NOMO-1 (cell line): Measurements from ENCODE around the gene HOTAIR.

Source experiments
- DNase-seq, 2 experiments: peaks; one replicate each; lab custom pipeline; 2025; ENCODE audit not compliant: unreplicated experiment in 2 of 2; lab: John Stamatoyannopoulos, UW

Gene HOTAIR

DNA sequence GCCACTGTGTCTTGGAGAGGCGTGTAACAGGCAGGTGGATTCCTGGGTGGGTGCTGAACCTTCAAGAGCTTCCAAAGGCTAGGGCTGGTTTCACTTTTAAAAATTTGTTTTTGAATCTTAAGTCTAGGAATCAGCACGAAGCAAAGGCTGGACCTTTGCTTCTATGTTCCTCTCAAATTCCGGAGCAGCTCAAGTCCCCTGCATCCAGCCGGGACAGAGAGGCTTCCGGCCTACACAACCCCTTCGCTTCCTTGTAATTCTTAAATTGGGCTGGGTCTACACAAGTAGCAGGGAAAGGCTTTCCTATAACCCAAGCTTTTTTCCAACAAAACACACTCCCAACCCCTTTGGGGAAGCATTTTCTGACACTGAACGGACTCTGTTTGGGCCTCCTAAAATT is 11.7 kb downstream of the HOTAIR start:
- no peak for DNase-seq

DNA sequence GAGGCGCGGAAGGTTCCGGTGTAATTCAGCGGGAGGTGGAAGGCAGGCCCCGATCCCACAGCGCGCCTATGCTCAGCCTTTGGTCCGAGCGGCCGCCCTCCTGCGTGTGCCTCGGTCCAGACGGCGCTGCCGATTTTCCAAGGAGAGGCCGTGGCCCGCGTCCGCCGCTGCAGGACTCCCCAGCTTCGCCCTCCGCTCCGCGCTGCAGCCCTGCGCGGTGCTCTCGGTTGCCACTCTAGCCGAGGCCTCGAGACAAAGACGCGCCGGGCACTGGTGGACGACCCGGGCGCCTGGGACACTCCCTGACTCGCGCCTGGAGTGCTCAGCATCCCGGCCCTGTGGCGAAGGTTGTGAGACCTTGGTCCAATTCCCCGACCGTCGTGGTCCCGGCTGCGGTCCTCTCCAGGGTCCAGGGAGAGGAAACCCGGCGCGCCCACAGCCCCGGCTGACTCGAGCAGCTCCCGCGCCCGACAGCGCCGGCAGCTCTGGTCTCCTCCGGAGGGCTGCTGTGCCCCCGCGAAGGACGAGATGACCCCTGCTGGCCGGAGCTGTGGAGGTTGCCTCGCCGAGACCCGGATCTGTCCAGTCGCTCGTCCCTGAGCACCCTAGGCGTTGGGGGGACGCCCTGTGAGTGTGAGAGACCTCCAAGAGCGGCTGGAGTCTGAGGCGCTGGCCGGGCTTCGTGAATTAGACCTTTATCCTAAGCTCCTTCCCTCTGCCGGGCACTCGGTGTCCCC is 13.6 kb downstream of the HOTAIR start:
- DNase-seq, result no peak

DNA sequence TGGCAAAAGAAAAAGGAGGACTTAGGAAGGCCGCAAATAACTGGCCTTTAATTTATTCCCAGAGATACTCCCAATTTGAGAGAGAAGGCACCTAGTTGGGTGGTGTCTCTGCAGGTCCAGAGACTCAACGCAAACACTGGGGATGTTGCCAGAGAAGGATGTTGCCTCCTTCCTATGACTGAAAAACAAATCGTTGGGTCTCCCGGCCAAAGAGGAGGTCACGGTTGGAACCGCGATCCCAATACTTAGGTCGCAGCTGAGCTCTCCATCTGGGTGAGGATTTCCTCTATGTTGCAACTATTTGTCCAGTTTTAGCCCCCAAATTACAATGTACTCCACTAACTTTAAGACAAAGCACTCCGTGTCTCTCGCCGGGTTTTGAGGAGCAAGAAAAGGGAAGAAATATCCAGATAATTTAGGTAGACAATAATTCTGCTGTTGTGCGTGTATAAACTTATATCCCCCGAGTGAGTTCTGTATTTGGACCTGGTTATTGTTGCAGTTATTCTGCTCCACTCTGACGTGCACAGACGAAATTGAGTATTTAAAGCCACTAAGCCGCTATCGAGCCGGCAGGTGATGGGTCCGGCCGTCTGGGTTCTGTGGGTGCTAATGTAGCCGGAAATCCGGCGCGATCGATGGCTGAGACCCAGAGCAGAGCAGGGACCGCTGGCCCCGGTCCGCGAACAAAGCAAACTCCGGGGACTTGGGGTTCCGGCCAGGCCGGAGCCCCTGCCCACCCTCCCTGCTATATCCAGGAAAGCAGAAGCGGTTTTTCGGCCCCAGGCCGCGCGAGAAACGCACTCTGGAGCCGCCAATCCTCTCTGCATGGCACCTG is 14.3 kb downstream of the HOTAIR start:
- no peak for DNase-seq

DNA sequence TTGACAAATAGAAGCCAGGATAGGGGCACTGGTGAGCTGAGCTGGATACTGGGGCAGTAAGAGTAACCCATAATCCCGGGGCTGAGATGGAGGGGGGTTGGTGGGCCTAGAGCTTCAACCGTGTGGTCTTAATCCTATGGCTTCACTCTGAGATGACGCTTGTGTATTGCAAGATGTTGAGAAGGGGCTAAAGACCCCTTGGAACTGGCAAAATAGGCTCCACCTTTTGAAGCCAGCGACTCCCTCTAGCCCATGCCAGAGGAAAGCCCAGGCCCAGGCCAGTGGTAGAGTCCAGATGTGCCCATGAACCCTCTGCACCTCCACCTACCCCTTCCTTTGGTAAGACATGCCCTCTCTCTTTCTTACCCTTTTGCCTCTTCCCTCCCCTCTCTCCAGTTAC is 15.4 kb downstream of the HOTAIR start:
- DNase-seq, result no peak

DNA sequence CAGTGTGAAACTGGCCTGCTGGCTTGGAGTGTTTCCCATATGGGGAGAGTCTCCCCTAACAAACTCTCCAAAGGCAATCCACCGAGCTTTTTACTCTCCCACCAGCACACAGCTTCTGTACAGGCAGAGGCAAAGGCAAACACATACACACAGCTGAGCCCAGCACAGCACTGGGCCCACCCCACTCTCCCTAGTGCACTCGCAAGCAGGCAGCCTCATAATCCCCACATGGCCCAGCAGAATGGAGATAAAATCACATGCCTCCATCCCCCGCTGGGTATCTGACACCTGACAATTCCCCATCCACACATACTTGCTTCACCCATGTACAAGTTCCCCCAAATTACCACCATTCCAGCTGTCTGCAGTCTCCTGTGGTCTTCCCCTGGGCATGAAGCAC is 16.6 kb downstream of the HOTAIR start:
- DNase-seq, result no peak

DNA sequence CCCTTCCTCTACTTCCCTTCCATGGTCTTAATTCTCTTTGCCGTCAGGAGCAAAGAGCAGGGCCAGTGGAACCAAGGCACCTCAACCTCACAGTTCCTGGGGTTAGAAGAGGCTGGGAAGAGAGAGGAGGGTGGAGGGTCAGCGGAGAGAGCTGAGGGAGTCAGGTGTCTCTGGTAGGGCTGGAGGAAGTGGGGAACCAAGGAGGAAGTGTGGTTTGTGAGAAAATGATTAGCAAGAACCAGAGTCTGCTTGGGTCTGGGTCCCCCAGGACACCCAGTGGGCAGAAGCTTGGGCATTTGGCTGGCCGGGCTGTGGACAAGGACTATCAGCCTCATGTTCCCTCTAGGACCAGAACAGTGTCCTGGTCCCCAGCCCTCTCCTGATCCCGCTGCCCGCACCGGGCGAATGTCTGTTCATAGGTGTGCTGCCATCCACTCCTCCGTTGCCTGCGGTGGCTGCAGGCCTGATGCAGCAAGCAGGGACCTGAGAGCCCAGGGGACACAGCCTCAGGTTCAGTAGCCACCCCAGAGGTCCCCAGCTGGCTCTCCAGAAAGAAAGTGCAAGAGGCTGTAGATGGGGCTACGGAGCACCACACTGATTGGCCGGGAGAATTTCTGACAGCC is 17.7 kb downstream of the HOTAIR start:
- DNase-seq, result no peak

DNA sequence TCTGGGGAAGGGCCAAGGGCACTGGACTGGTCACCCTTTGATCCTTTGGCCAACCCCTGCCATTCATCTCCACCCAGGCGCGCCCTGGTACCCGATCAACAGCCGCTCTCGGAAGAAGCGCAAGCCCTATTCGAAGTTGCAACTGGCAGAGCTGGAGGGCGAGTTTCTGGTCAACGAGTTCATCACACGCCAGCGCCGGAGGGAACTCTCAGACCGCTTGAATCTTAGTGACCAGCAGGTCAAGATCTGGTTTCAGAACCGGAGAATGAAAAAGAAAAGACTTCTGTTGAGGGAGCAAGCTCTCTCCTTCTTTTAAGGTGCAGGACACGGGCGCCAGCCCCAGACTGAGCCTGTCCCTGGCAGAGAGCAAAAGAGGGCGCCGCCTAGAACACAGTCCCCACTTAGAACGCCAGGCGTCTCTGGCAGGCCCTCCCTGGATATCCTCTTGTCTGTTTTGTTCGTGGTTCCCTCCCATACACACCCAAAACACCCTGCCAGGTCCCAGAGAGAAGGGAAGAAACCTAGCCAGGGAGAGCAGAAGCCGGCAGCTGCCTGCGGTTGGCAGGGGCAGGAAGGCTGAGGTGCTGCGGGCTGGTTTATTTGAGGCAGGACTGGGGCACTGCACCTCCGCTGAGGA is 18.4 kb downstream of the HOTAIR start:
- DNase-seq, result no peak

DNA sequence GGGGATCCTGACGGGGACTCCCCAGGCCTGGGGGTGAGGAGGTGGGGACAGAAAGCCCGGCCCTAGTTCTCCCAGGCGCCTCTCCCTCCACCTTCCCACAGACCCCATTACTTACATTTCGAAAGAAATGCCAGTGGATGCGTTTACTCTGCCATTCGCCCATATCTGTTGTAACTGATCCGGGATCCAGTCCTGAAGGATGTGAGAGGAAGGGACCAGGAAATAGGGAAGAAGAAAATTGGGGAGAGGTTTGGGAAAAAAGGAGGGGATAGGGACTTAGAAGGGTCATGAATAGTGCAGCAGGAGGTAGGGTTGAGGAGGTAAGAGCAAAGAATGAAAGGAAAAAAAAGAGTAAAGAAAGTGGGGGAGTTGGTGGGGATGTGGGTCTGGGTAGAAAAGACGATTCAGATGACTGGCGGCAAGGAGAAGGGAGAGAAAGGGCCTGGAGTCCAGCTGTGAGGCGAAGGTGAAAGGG is 18.9 kb downstream of the HOTAIR start:
- DNase-seq, result no peak

DNA sequence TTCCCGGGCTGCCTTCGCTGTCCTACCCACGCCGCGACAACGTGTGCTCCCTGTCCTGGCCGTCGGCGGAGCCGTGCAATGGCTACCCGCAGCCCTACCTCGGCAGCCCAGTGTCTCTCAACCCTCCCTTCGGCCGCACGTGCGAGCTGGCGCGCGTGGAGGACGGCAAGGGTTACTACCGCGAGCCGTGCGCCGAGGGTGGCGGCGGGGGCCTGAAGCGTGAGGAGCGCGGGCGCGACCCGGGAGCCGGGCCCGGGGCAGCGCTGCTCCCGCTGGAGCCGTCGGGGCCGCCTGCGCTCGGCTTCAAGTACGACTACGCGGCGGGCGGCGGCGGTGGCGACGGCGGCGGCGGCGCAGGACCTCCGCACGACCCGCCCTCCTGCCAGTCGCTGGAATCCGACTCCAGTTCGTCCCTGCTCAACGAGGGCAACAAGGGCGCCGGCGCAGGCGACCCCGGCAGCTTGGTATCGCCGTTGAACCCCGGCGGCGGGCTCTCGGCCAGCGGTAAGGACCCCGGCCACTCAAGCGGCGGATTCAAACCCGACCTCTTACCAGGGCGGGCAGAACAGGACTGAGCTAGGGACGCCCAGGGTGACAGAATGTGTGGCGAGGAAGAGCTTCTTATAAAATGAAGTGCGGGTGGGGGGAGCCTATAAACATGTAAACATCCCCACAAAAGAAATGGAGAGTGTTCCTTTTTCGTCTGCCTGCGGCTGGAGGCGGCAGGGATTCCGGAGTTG is 19.5 kb downstream of the HOTAIR start:
- no peak for DNase-seq

DNA sequence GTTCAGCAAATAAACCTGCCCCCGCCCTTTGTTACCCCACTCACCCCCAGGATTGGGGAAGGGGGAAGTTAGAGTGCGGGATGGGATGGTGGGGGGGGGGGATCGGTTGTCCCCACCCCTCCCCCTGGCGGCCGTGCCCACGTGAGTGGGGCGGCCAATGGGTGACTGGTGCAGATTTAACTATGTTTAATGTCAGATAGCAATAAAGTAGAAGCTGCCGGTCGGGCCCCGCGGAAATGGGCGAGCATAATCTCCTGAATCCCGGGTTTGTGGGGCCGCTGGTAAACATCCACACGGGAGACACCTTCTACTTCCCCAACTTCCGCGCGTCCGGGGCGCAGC is 20.1 kb downstream of the HOTAIR start, which contains the start of gene HOXC12:
Gene HOXC12, plus strand, starts transcription at position 210 of the 342 bp plus-strand sequence. Its CDS starts 27 bp downstream, at position 237.
- DNase-seq, result no peak

DNA sequence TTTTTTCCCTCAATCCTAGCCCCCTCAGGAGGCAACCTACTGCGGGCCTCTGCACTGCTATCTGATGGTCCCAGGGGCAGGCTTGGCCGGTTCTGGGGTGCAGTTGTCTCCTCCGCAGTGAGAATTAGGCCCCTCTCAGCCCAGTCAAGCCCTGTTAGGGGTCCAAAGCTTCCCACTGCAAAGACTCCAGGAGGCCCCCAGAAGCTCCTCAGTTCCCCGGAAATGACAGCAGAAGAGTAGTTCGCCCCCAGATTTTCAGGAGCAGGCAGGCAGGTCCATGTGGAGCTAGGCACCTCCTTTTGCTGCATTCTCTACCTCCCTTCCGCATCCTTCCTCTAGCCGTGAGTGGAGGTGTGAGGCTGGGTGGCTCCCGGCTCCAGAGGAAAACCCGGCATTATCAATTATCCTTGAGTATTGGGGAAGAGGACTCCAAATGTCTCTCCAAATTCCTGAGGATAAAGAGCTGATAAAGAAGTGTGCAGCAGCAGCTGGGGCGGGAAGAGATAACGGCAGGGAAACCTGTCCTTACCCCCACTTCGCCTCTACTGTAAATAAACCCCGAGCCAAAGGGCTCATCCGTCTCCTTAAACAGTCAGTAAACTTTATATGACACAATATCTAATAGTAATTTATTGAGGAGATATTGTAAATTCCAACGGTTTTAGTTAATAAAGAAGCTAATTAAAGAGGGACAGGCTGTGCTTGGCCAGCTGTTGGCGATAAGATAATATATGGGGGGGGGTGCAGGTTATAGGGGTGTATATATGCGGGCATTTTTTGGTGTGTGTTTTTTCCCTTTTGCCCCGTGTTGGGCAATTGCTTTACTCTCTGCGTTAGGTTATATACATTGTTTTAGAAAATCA is 20.7 kb downstream of the HOTAIR start:
- no peak for DNase-seq

DNA sequence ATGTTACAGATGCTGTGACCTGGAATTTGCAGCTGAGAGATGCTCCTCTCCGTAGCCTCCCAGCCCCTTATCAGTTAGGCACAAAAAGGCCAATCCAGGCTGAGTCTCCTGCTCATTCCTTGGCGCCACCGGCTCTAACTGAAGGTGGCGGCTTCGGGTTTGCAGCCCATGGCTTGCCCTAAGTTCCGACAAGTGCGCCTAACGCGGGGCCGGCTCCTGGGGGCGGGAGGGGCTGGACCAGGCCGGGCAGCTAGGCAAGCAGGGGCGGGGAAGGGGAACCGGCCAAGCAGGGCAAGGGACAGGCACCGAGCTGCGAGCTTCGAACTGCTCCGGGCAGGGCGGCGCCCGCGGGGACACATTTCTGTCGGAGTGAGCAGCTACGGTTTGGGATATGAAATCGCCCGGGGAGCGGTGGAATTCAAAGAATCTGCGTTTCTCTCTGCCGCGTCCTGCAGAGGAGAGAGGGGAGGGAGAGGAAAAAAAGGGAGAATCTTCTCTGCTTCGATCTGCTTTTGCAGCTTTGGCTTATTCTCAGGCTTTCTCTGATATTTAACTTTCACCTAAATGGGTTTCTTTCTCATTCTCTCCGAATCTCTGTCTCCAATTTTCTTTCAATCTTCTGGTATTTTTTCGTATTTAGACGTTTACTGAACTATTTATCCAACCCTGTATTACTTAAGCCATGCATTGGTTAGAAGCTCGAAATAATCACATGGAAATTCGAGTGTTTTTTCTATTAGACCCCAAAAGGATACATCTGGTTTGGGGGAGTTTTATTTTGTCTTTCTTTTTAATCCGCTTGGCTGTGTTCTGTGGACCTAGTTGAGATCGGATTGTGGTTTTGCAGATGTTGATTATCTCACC is 21.7 kb downstream of the HOTAIR start:
- no peak for DNase-seq

DNA sequence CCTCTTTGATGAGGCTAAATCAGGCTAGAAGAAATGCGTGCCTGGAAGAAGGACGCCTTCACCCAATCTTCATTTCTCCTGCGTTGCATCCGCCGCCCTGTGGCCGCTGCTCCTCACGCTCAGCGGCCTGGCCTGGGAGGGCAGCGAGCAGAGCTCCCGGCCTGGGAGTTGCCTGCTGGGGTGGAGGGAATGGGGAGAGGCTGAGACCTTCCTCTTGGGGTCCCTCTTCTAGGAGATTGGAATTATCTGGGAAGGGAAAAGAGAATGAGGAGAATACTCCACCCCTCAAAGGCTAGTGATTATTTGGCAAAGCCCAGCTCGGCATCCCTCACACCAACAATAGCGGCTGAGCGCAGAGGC is 22.4 kb downstream of the HOTAIR start:
- no peak for DNase-seq

DNA sequence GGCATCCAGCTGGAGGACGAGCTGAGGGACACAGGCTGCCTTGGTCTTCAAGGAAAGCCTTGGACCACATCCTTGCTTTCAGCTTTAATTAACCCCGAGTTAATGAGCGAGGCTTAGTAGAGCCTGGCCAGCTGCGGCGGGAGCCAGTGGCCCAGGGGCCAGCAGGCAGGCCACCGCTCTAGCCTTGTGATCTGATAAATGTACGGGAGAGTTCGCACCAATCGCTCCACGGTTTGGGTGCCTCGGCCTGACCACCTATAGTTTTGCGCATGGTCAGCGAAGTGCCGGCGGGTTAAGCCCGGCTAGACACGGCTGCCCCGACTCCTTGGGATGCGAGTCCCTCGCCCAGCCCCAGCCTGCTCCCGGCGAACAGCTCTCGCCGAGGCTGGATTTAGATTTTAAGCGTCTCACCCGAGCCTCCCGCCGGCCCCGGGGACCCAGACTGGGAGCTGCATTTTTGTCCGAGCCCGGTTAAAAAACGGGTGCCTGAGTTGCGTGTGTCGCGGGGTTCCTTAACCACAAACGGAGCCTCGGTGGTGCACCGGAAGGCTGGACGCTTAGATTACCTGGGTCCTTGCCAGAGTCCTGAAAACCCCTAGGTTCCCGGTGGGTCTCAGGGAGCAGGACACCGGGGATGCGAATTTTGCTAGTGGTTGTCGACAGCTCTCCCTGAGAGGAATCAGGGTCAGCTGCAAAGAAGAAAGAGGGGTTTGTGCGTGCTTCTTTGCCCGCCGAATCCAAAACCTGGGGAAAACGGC is 23.0 kb downstream of the HOTAIR start:
- no peak for DNase-seq

DNA sequence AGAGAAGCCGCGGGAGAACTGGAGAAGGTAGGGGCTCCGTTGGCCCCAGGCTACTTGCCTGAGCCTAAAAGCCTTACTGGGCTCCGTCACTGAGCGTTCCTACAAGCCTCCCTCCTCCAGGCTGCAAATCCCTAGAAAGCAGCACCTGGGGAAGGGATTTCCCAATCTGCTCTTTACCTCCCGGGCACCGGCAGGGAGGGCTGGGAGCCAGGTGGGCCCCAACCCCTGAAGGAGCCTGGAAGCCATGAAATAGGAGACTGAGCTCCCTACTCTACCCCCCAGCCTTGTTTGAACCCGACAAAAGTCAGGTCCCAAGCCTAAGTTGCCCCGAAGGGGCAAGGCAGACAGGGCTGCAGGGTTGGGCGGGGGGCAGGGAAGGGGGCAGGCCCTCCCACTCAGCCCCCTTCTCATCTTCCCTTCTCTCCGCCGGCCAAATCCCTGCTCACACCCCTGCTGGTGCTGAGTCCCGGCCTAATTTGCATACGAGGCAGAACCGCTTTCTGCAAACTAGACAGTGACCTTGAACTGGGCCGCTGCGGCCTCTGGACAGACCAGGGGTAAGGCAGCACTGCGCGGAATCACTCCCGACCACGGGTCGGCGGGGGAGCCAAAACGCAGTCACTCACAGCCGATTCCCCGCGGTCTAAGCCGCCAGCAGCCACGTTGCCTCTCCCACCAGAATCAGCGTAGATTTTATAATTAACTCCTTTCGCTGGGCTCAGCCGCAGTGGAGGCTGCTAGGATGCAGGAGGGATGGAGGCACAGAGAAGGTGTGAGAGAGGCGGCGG is 23.8 kb downstream of the HOTAIR start:
- DNase-seq, result no peak

DNA sequence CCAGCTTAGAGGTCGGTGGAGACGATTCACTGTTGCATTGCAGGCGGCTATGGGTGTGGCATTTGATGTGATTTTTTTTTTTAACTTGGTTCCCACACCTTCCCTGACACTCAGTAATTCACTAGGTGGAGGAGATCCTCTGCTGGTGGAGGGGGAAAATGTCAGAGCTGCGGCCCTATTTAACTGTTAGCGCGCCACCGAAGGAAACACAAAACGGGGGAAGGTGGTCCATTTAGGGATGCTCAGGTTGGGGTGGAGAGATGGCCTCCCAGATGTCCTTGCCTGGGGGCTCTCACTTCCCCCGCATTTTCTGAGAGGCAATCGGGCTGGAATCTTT is 24.3 kb downstream of the HOTAIR start:
- no peak for DNase-seq
